ENCODE data around the gene CFAP221.

Gene CFAP221

GRCh38 chr2:119638685-119639554, 94.7 kb downstream of the CFAP221 start:
- H3K36me3 Mint-ChIP-seq (ENCODE audit: low read depth): no peaks in the 10 kb centered on the region
- H3K9me3 Mint-ChIP-seq: peaks cover 7% of the 10 kb centered on the region
- peaks cover 15% of the 10 kb centered on the region for H3K27me3 Mint-ChIP-seq (ENCODE audit: low read depth, poor library complexity)
- H3K4me1 Mint-ChIP-seq: peaks cover 17% of the 10 kb centered on the region
- no peak overlapping the region for H3K4me3 Mint-ChIP-seq
- TF ChIP-seq CTCF (IDR thresholded peaks at IDR 0.05): no peak
- peak overlapping the region; percentile 41 for H3K27ac Mint-ChIP-seq
- peak; percentile 35 for DNase-seq

- H3K9me3 Mint-ChIP-seq: no peaks in the 10 kb centered on the region
- TF ChIP-seq CTCF (IDR thresholded peaks at IDR 0.05): peak; percentile 95
- no peak overlapping the region for H3K4me3 Mint-ChIP-seq
- no peak overlapping the region for H3K27ac Mint-ChIP-seq
- H3K4me1 Mint-ChIP-seq: peaks cover 17% of the 10 kb centered on the region
- H3K36me3 Mint-ChIP-seq (ENCODE audit: low read depth): no peaks in the 10 kb centered on the region
- peaks cover 12% of the 10 kb centered on the region for H3K27me3 Mint-ChIP-seq (ENCODE audit: low read depth, poor library complexity)
- DNase-seq: peak; percentile 79
These were observed 97.5 kb downstream of the CFAP221 start for GRCh38 chr2:119641562-119642258.

DNA sequence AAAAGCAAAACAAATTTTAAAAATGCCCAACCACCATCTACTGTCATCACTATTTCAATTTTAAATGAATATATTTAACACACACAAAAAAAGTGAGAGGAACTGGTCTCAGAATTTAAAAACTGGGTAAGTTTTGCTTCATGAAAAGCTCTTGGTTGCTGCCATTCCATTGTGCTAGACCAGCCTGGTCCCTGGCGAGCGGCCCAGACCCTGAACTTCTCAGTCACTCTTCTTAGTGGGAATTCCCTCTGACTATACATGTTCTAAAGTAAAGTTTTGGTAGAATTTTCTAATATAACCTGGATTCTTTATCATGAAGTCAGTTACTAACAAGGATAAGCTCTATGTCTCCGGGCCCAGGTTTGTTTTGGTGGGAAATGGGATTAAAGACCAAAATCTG, 99.9 kb downstream of the CFAP221 start:
- no peak for TF ChIP-seq CTCF (IDR thresholded peaks at IDR 0.05)
- no peak overlapping the region for H3K4me3 Mint-ChIP-seq
- peaks cover 5% of the 10 kb centered on the region for H3K4me1 Mint-ChIP-seq
- peaks cover 9% of the 10 kb centered on the region for H3K9me3 Mint-ChIP-seq
- H3K27ac Mint-ChIP-seq: no peak overlapping the region
- peaks cover 9% of the 10 kb centered on the region for H3K27me3 Mint-ChIP-seq (ENCODE audit: low read depth, poor library complexity)
- no peak for DNase-seq
- H3K36me3 Mint-ChIP-seq (ENCODE audit: low read depth): no peaks in the 10 kb centered on the region

DNA sequence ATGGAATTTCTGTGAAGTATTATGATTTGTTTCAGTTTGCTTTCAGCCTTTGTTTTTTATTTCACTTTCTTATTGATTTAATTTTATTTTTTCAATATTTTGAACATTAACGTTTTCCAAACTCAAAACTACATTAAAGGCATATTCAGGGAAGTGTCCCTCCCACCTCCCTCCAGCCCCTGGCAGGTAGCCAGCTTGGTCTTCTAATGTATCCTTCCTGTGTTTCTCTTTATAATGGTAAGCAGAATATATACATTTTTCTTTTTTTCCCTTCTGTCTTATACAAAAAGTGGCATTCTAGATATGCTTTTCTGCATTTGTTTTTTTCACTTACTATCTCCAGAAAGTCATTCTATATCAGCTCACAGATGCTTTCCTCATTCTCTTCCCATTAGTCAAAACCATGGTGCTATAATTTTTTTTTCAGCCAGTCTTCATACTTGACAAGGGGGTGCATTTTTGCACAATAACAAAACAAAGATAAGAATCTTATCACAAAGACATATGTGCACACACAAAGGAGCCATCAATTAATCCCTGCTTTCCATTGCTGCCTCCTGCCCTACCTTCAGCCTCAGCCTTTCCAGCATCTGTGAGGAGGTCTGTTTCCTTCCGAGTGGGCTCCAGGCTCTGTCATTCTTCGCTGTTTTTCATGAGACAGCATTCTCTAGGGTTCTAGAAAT, 101.1 kb downstream of the CFAP221 start:
- DNase-seq: no peak
- no peak overlapping the region for H3K4me3 Mint-ChIP-seq
- peaks cover 16% of the 10 kb centered on the region for H3K9me3 Mint-ChIP-seq
- H3K36me3 Mint-ChIP-seq (ENCODE audit: low read depth): no peaks in the 10 kb centered on the region
- H3K27ac Mint-ChIP-seq: no peak overlapping the region
- peaks cover 6% of the 10 kb centered on the region for H3K27me3 Mint-ChIP-seq (ENCODE audit: low read depth, poor library complexity)
- no peaks in the 10 kb centered on the region for H3K4me1 Mint-ChIP-seq
- TF ChIP-seq CTCF (IDR thresholded peaks at IDR 0.05): no peak

DNA sequence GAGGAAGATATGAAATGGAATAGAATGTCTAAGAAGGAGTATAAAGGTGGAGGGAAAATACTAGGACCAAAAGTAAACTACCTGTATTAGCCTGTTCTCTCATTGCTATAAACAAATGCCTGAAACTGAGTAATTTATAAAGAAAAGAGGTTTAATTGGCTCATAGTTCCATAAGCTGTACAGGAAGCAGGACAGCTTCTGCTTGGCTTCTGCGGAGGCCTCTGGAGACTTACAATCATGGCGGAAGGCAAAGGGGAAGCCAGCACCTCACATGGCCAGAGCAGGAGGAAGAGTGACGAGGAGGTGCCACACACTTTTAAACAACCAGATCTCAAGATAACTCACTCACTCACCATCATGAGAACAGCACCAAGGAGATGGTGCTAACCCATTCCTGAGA, 101.9 kb downstream of the CFAP221 start:
- Mint-ChIP-seq H3K4me3 (no peak overlapping the region), H3K27ac (no peak overlapping the region), H3K4me1 (peaks cover 3% of the 10 kb centered on the region), H3K36me3 (ENCODE audit: low read depth) (no peaks in the 10 kb centered on the region), H3K27me3 (ENCODE audit: low read depth, poor library complexity) (peaks cover 2% of the 10 kb centered on the region), H3K9me3 (peaks cover 16% of the 10 kb centered on the region)
- no peak for TF ChIP-seq CTCF (IDR thresholded peaks at IDR 0.05)
- DNase-seq: no peak
